IMR-90 (cell line): ENCODE data around the gene CTNS. TPM values are rescaled to one million over a fixed set of nuclear protein-coding genes. Genes with fewer than 3 reads are reported as not detected.
A peak's percentile ranks its signal among the peaks of the same experiment; 100 is the strongest.

ENCODE experiments used
- ATAC-seq: fragments of 200-7000 bp; cut with Tn5 transposase; 2 replicates; pipeline ENCODE4 v1.9.1; 2020; ENCODE audit warnings: low read depth, mild to moderate bottlenecking, moderate library complexity
- Bru-seq: library from RNA; stranded (reverse); fragments of 400-500 nt; gene quantifications from one replicate; lab custom pipeline; 2021; lab: Mats Ljungman, UMichigan
- BruChase-seq, 2 experiments: library from RNA; stranded (reverse); fragments of 400-500 nt; gene quantifications; one replicate each; lab custom pipeline; 2021; lab: Mats Ljungman, UMichigan
- BruUV-seq: library from RNA; stranded (reverse); fragments of 400-500 nt; replicated peaks from 2 replicates; lab custom pipeline; 2021; lab: Mats Ljungman, UMichigan
- CTCF ChIA-PET: fragments of 300-600 bp; formaldehyde crosslinking; extraction: SDS; loops from one replicate; lab custom pipeline; 2021; ENCODE audit warnings: antibody characterized with exemption; lab: Yijun Ruan, JAX
- POLR2A ChIA-PET: fragments of 300-600 bp; sonication (Branson Sonifier 250); formaldehyde crosslinking; loops from one replicate; lab custom pipeline; 2022; ENCODE audit warnings: antibody characterized with exemption; ENCODE audit not compliant: unreplicated experiment; lab: Charles Lee
- DNase-seq: peaks from one replicate; pipeline ENCODE4 v3.0.0; 2013
- H2AFZ ChIP-seq: replicated peaks from 2 replicates; pipeline ENCODE3; 2013; ENCODE audit warnings: low read length, mild to moderate bottlenecking; ENCODE audit not compliant: poor library complexity
- H2AK5ac ChIP-seq: 2 replicates; pipeline ENCODE4 v1.6.1; 2013; ENCODE audit warnings: low read depth, low read length, inconsistent platforms
- H2AK9ac ChIP-seq: replicated peaks from 2 replicates; pipeline ENCODE3; 2013; ENCODE audit warnings: mild to moderate bottlenecking, low read depth, low read length, moderate library complexity; ENCODE audit not compliant: poor library complexity
- H2BK120ac ChIP-seq: 2 replicates; pipeline ENCODE4 v1.6.1; 2013; ENCODE audit warnings: low read depth, low read length, inconsistent platforms
- H2BK15ac ChIP-seq: 3 replicates; pipeline ENCODE4 v1.6.1; 2013; ENCODE audit warnings: low read depth, low read length, inconsistent platforms
- H2BK20ac ChIP-seq: 2 replicates; pipeline ENCODE4 v1.6.1; 2013; ENCODE audit warnings: low read depth, mild to moderate bottlenecking, inconsistent platforms, low read length, moderate library complexity
- H2BK5ac ChIP-seq: 2 replicates; pipeline ENCODE4 v1.6.1; 2013; ENCODE audit warnings: mild to moderate bottlenecking, low read depth, low read length, inconsistent platforms; ENCODE audit not compliant: poor library complexity, severe bottlenecking
- H3K14ac ChIP-seq: replicated peaks from 2 replicates; pipeline ENCODE4 v1.6.1; 2013; ENCODE audit warnings: low read depth, low read length, inconsistent platforms
- H3K18ac ChIP-seq: 2 replicates; pipeline ENCODE4 v1.6.1; 2013; ENCODE audit warnings: low read depth, low read length, control low read depth
- H3K23ac ChIP-seq: 2 replicates; pipeline ENCODE4 v1.6.1; 2013; ENCODE audit warnings: low read depth, low read length, inconsistent platforms
- H3K27ac ChIP-seq: 2 replicates; pipeline ENCODE4 v1.5.1; 2013; ENCODE audit warnings: mild to moderate bottlenecking, control low read depth, low read length; ENCODE audit not compliant: insufficient read depth
- H3K27me3 ChIP-seq: 2 replicates; pipeline ENCODE4 v1.6.1; 2013; ENCODE audit warnings: low read length; ENCODE audit not compliant: control insufficient read depth, insufficient read depth
- H3K36me3 ChIP-seq: 2 replicates; pipeline ENCODE4 v1.6.1; 2013; ENCODE audit warnings: low read length, mixed read lengths; ENCODE audit not compliant: control insufficient read depth, insufficient read depth
- H3K4ac ChIP-seq: 2 replicates; pipeline ENCODE4 v1.6.1; 2013; ENCODE audit warnings: low read depth, low read length, inconsistent platforms
- H3K4me1 ChIP-seq: 2 replicates; pipeline ENCODE4 v1.6.1; 2013; ENCODE audit warnings: low read length, mixed read lengths; ENCODE audit not compliant: control insufficient read depth, insufficient read depth
- H3K4me2 ChIP-seq: 2 replicates; pipeline ENCODE4 v1.6.1; 2013; ENCODE audit warnings: low read depth, mild to moderate bottlenecking, control low read depth, low read length, moderate library complexity
- H3K4me3 ChIP-seq: 2 replicates; pipeline ENCODE4 v1.5.1; 2013; ENCODE audit warnings: low read depth, mild to moderate bottlenecking, control low read depth, low read length, moderate library complexity; ENCODE audit not compliant: insufficient read depth
- H3K56ac ChIP-seq: 2 replicates; pipeline ENCODE4 v1.6.1; 2013; ENCODE audit warnings: low read length, inconsistent platforms; ENCODE audit not compliant: insufficient read depth; ENCODE audit errors: extremely low read depth
- H3K79me1 ChIP-seq, 2 experiments: 2 replicates each; pipeline ENCODE4 v1.6.1; 2013; ENCODE audit warnings: low read length in 2 of 2, inconsistent platforms in 1 of 2, low read depth in 1 of 2
- H3K9ac ChIP-seq: 2 replicates; pipeline ENCODE4 v1.6.1; 2013; ENCODE audit warnings: low read depth, low read length, control low read depth
- H3K9me1 ChIP-seq: 2 replicates; pipeline ENCODE4 v1.6.1; 2013; ENCODE audit warnings: low read length, inconsistent platforms; ENCODE audit not compliant: insufficient read depth
- H3K9me3 ChIP-seq: 2 replicates; pipeline ENCODE4 v1.6.1; 2013; ENCODE audit warnings: low read length; ENCODE audit not compliant: control insufficient read depth, insufficient read depth
- H4K20me1 ChIP-seq: 2 replicates; pipeline ENCODE4 v1.6.1; 2013; ENCODE audit warnings: low read length, inconsistent platforms; ENCODE audit not compliant: insufficient read depth
- H4K5ac ChIP-seq: 2 replicates; pipeline ENCODE4 v1.6.1; 2013; ENCODE audit warnings: mild to moderate bottlenecking, low read depth, low read length, control low read depth
- H4K8ac ChIP-seq, 2 experiments: 2 replicates each; pipeline ENCODE4 v1.6.1; 2013; ENCODE audit warnings: low read depth in 2 of 2, low read length in 2 of 2, control low read depth in 1 of 2, inconsistent platforms in 1 of 2
- H4K91ac ChIP-seq: 2 replicates; pipeline ENCODE4 v1.6.1; 2013; ENCODE audit warnings: low read depth, low read length, inconsistent platforms; ENCODE audit not compliant: insufficient read depth
- CEBPB ChIP-seq: IDR thresholded peaks from 2 replicates; pipeline ENCODE4 v1.6.1; 2012; ENCODE audit warnings: low read depth, low read length, improper control_type of control experiment
- CTCF ChIP-seq: conservative IDR thresholded peaks from 2 replicates; pipeline ENCODE4 v1.5.1; 2012; ENCODE audit warnings: mild to moderate bottlenecking, low read depth, low read length, improper control_type of control experiment
- ELK1 ChIP-seq: fragments of 150-350 bp; IDR thresholded peaks from 2 replicates; pipeline ENCODE4 v1.6.1; 2016; ENCODE audit warnings: low read depth, mild to moderate bottlenecking, low read length, moderate library complexity, borderline replicate concordance
- FOS ChIP-seq: fragments of 150-350 bp; IDR thresholded peaks from 2 replicates; pipeline ENCODE4 v1.6.1; 2016; ENCODE audit warnings: low read depth, low read length
- POLR2A ChIP-seq: IDR thresholded peaks from 2 replicates; pipeline ENCODE4 v1.6.1; 2012; ENCODE audit warnings: mild to moderate bottlenecking, low read depth, low read length
- USF2 ChIP-seq: fragments of 150-350 bp; IDR thresholded peaks from 2 replicates; pipeline ENCODE4 v1.6.1; 2017; ENCODE audit warnings: mild to moderate bottlenecking, antibody characterized with exemption, low read length, low read depth
- WGBS, 2 experiments: methylation state at CpG; one replicate each; pipeline versions ENCODE4 v1.1.5 to v1.1.7; 2013; ENCODE audit warnings: missing lambda C conversion rate in 2 of 2; ENCODE audit not compliant: insufficient read length in 1 of 2; ENCODE audit errors: extremely low coverage in 2 of 2; 5-methylcytosine and 5-hydroxymethylcytosine counted together
- dilution Hi-C: fragments of 300-500 bp; cut with HindIII; formaldehyde crosslinking; loops from one replicate; pipeline ENCODE4 v1.14.3; 2018; ENCODE audit warnings: low sequenced_read_pairs; ENCODE audit not compliant: unreplicated experiment
- in situ Hi-C: fragments of 300-500 bp; cut with MboI; formaldehyde crosslinking; loops from 3 replicates; pipeline ENCODE4 v1.14.3; 2019; ENCODE audit warnings: low sequenced_read_pairs, inconsistent platforms, mixed read lengths
- intact Hi-C: fragments of 100-400 bp; cut with micrococcal nuclease; formaldehyde crosslinking; loops from 2 replicates; pipeline ENCODE4 v1.10.0; 2022
- long read RNA-seq: library from polyadenylated mRNA; unstranded; transcript quantifications from one replicate; pipeline ENCODE4 v2.0.0, GENCODE V29; 2021; ENCODE audit not compliant: unreplicated experiment
- polyA plus RNA-seq, 3 experiments: library from polyadenylated mRNA; depleted of rRNA; stranded (reverse); fragments of >200 nt; gene quantifications; 2 replicates each; pipeline ENCODE4 v1.2.3, GENCODE V29; 2012; ENCODE audit warnings: low replicate concordance in 1 of 3
- total RNA-seq: library from RNA; depleted of rRNA; stranded (reverse); fragments of >200 nt; gene quantifications from 2 replicates; pipeline ENCODE4 v1.2.3, GENCODE V29; 2012; rRNA removed

CTNS gene
- total RNA-seq (4.7 and 6.9 TPM in 2 replicates), polyA plus RNA-seq (2012; rRNA removed) (4.7 and 5.3 TPM in 2 replicates), Bru-seq, nascent RNA (percentile 46 among the genes with signal in this experiment), BruChase-seq, experiment 1, labeled RNA remaining after a 6-hour chase (percentile 61 among the genes with signal in this experiment), BruChase-seq, experiment 2, labeled RNA remaining after a 2-hour chase (percentile 52 among the genes with signal in this experiment)
- 3.1 and 5.1 TPM in 2 replicates for polyA plus RNA-seq (2012; cell fraction: cytosol; rRNA removed)
- 8.7 and 9.4 TPM in 2 replicates for polyA plus RNA-seq (2012; cell fraction: nucleus; rRNA removed; ENCODE audit: low replicate concordance)
- long read RNA-seq, partial matches to known transcripts = 8 of 26 reads
- long read RNA-seq, other reads (novel, unspliced or antisense) = 14 of 26 reads

GRCh38 chr17:3636154-3636907 is at the start of gene CTNS, which contains the start of gene SHPK:
Gene CTNS, plus strand, starts transcription at chr17:3636760. Its CDS starts 3,447 bp downstream, at chr17:3640207.
Gene SHPK, minus strand, starts transcription at chr17:3636250. Its CDS starts 31 bp downstream, at chr17:3636219.
- H4K8ac ChIP-seq = peak within 1 kb of the TSS; percentile 8 to 89; a peak in 2 of 4 replicates
- ATAC-seq (peak; percentile 98), DNase-seq (peak; percentile 94)
- POLR2A ChIA-PET = no interaction called here
- TF ChIP-seq POLR2A = no peak; the same call in 1 of the 2 replicates
- peak; percentile 99 for TF ChIP-seq USF2
- no peak for TF ChIP-seq ELK1
- no peak for TF ChIP-seq CTCF
- no peak for TF ChIP-seq CEBPB
- TF ChIP-seq FOS = peak; percentile 77
- H3K4me2 ChIP-seq = peak within 1 kb of the TSS; percentile 98
- H3K4me3 ChIP-seq = peak within 1 kb of the TSS; percentile 88
- H4K20me1 ChIP-seq = peaks cover 3% of the 10 kb centered on the region
- H2BK20ac ChIP-seq = no peak within 1 kb of the TSS
- TSS peak; percentile 44 for BruUV-seq
- CTCF ChIA-PET = interaction anchor here (2.5 kb wide), 1 partner anchor 12 kb away, joined by 10 read pairs; no protein-coding TSS in a partner anchor
- peak within 1 kb of the TSS; percentile 84 for H3K9ac ChIP-seq
- H3K23ac ChIP-seq = peak within 1 kb of the TSS; percentile 75
- 0% methylated on average over 31 of the region's 68 CpGs; no CpG with 5 or more reads in 1 of the 2 experiments for WGBS, 2 experiments
- peak within 1 kb of the TSS; percentile 74 for H3K14ac ChIP-seq
- H3K4ac ChIP-seq = peak within 1 kb of the TSS; percentile 81
- peaks cover 14 to 42% of the 10 kb centered on the region in 2 experiments for H3K79me1 ChIP-seq
- in situ Hi-C loops (no loop called here), dilution Hi-C loops (no loop called here), intact Hi-C loops (loop anchor here (5.0 kb wide), 1 partner anchor 99 kb away; no protein-coding TSS in a partner anchor)
- H4K5ac ChIP-seq = peak within 1 kb of the TSS; percentile 79; the same call in 1 of the 2 replicates
- peak within 1 kb of the TSS; percentile 91 for H3K56ac ChIP-seq
- peak within 1 kb of the TSS; percentile 81 for H3K18ac ChIP-seq
- H3K36me3 ChIP-seq = peaks cover 3% of the 10 kb centered on the region; the same call in 1 of the 2 replicates
- H3K27ac ChIP-seq = peak within 1 kb of the TSS; percentile 93
- peak within 1 kb of the TSS; percentile 78; the same call in 1 of the 3 replicates for H2BK15ac ChIP-seq
- peak within 1 kb of the TSS; percentile 96 for H4K91ac ChIP-seq
- H3K9me1 ChIP-seq = peaks cover 8% of the 10 kb centered on the region; the same call in 1 of the 2 replicates
- peak within 1 kb of the TSS; percentile 94 for H2BK120ac ChIP-seq
- no peaks in the 10 kb centered on the region for H3K9me3 ChIP-seq
- H2AK9ac ChIP-seq = peak within 1 kb of the TSS; percentile 92
- peaks cover 6% of the 10 kb centered on the region for H3K4me1 ChIP-seq
- H2AK5ac ChIP-seq = peak within 1 kb of the TSS; percentile 83; the same call in 1 of the 2 replicates
- peak within 1 kb of the TSS; percentile 99 for H2AFZ ChIP-seq
- no peaks in the 10 kb centered on the region for H3K27me3 ChIP-seq
- H2BK5ac ChIP-seq = peak within 1 kb of the TSS; percentile 89
